H9 (cell line): ENCODE data around the gene HTR7. TPM values are rescaled to one million over a fixed set of nuclear protein-coding genes. Genes with fewer than 3 reads are reported as not detected.

ENCODE experiments used
- DNase-seq: peaks from one replicate; pipeline ENCODE4 v3.0.0-alpha.2; 2017
- H2AFZ ChIP-seq: one replicate; pipeline ENCODE4 v1.6.1; 2013; ENCODE audit warnings: mild to moderate bottlenecking, low read length, control low read depth, moderate library complexity
- H2AK5ac ChIP-seq: 2 replicates; pipeline ENCODE4 v1.6.1; 2013; ENCODE audit warnings: low read length, control low read depth, mixed read lengths; ENCODE audit not compliant: insufficient read length
- H2BK120ac ChIP-seq: one replicate; pipeline ENCODE4 v1.6.1; 2013; ENCODE audit warnings: low read depth, mild to moderate bottlenecking, low read length, control low read depth, inconsistent platforms; ENCODE audit not compliant: poor library complexity, severe bottlenecking
- H2BK12ac ChIP-seq: 2 replicates; pipeline ENCODE4 v1.6.1; 2013; ENCODE audit warnings: low read length, control low read depth, mixed read lengths, low read depth; ENCODE audit not compliant: insufficient read length
- H2BK15ac ChIP-seq: 2 replicates; pipeline ENCODE4 v1.6.1; 2013; ENCODE audit warnings: low read depth, low read length, control low read depth
- H2BK20ac ChIP-seq: one replicate; pipeline ENCODE4 v1.6.1; 2013; ENCODE audit warnings: low read depth, mild to moderate bottlenecking, low read length, control low read depth, inconsistent platforms; ENCODE audit not compliant: poor library complexity, severe bottlenecking
- H2BK5ac ChIP-seq: 2 replicates; pipeline ENCODE4 v1.6.1; 2013; ENCODE audit warnings: low read length, control low read depth, mixed read lengths; ENCODE audit not compliant: insufficient read length
- H3K14ac ChIP-seq: 2 replicates; pipeline ENCODE4 v1.6.1; 2013; ENCODE audit warnings: low read length, control low read depth; ENCODE audit not compliant: insufficient read depth
- H3K18ac ChIP-seq: 2 replicates; pipeline ENCODE4 v1.6.1; 2013; ENCODE audit warnings: low read depth, mild to moderate bottlenecking, mixed read lengths, low read length, control low read depth; ENCODE audit not compliant: insufficient read length
- H3K23ac ChIP-seq: 2 replicates; pipeline ENCODE4 v1.6.1; 2013; ENCODE audit warnings: low read length, control low read depth, mixed read lengths, low read depth; ENCODE audit not compliant: insufficient read length
- H3K23me2 ChIP-seq: 2 replicates; pipeline ENCODE4 v1.6.1; 2013; ENCODE audit warnings: low read depth, mild to moderate bottlenecking, mixed read lengths, low read length, control low read depth; ENCODE audit not compliant: insufficient read length, poor library complexity, severe bottlenecking
- H3K27ac ChIP-seq: 2 replicates; pipeline ENCODE4 v1.5.1; 2013; ENCODE audit warnings: low read length, control low read depth, mixed read lengths, low read depth; ENCODE audit not compliant: insufficient read length
- H3K27me3 ChIP-seq: 2 replicates; pipeline ENCODE4 v1.6.1; 2013; ENCODE audit warnings: low read length, control low read depth, inconsistent platforms; ENCODE audit not compliant: insufficient read depth
- H3K4ac ChIP-seq: 2 replicates; pipeline ENCODE4 v1.6.1; 2013; ENCODE audit warnings: low read depth, mild to moderate bottlenecking, control low read depth, inconsistent platforms, low read length, moderate library complexity
- H3K4me1 ChIP-seq: 2 replicates; pipeline ENCODE4 v1.6.1; 2013; ENCODE audit warnings: low read length, control low read depth, inconsistent platforms; ENCODE audit not compliant: insufficient read depth
- H3K4me2 ChIP-seq: 2 replicates; pipeline ENCODE4 v1.6.1; 2013; ENCODE audit warnings: low read length, control low read depth, mixed read lengths; ENCODE audit not compliant: insufficient read length, insufficient read depth
- H3K56ac ChIP-seq: 2 replicates; pipeline ENCODE4 v1.6.1; 2013; ENCODE audit warnings: low read depth, mild to moderate bottlenecking, mixed read lengths, low read length, control low read depth; ENCODE audit not compliant: insufficient read length
- H3K79me1 ChIP-seq: 2 replicates; pipeline ENCODE4 v1.6.1; 2013; ENCODE audit warnings: low read depth, mild to moderate bottlenecking, moderate library complexity, low read length, control low read depth, inconsistent platforms; ENCODE audit not compliant: insufficient read depth, poor library complexity, severe bottlenecking
- H3K79me2 ChIP-seq: 2 replicates; pipeline ENCODE4 v1.6.1; 2013; ENCODE audit warnings: low read length, control low read depth, inconsistent platforms; ENCODE audit not compliant: insufficient read depth
- H3K9ac ChIP-seq: 2 replicates; pipeline ENCODE4 v1.6.1; 2013; ENCODE audit warnings: low read length, control low read depth, mixed read lengths; ENCODE audit not compliant: insufficient read length; ENCODE audit errors: extremely low read depth
- H3K9me3 ChIP-seq: one replicate; pipeline ENCODE4 v1.6.1; 2013; ENCODE audit warnings: low read depth, low read length, inconsistent platforms; ENCODE audit not compliant: control insufficient read depth
- H3T11ph ChIP-seq: one replicate; pipeline ENCODE4 v1.6.1; 2013; ENCODE audit warnings: mild to moderate bottlenecking, low read length, control low read depth, inconsistent platforms
- H4K20me1 ChIP-seq: one replicate; pipeline ENCODE4 v1.6.1; 2013; ENCODE audit not compliant: control insufficient read depth, insufficient read length, insufficient read depth
- H4K5ac ChIP-seq: 2 replicates; pipeline ENCODE4 v1.6.1; 2013; ENCODE audit warnings: low read depth, mild to moderate bottlenecking, mixed read lengths, low read length, control low read depth; ENCODE audit not compliant: insufficient read length
- H4K8ac ChIP-seq: replicated peaks from 2 replicates; pipeline ENCODE4 v1.6.1; 2013; ENCODE audit warnings: low read length, control low read depth, mixed read lengths, low read depth; ENCODE audit not compliant: insufficient read length
- H4K91ac ChIP-seq: 2 replicates; pipeline ENCODE4 v1.6.1; 2013; ENCODE audit warnings: low read depth, mild to moderate bottlenecking, moderate library complexity, mixed read lengths, low read length, control low read depth; ENCODE audit not compliant: insufficient read length
- H3K27ac Mint-ChIP-seq, 3 experiments: 2 replicates in 2 of 3; 3 replicates in 1 of 3; pipeline ENCODE4 v1.8.0; 2020 to 2021; ENCODE audit warnings: mixed read lengths in 3 of 3, mild to moderate bottlenecking in 1 of 3, moderate library complexity in 1 of 3
- H3K27me3 Mint-ChIP-seq: 2 replicates; pipeline ENCODE4 v1.8.0; 2021; ENCODE audit warnings: low read depth, mild to moderate bottlenecking, moderate library complexity, mixed read lengths
- H3K36me3 Mint-ChIP-seq, 3 experiments: 2 replicates in 2 of 3; 3 replicates in 1 of 3; pipeline ENCODE4 v1.8.0; 2020 to 2021; ENCODE audit warnings: low read depth in 3 of 3, mixed read lengths in 3 of 3; ENCODE audit not compliant: insufficient read depth in 1 of 3
- H3K4me1 Mint-ChIP-seq, 2 experiments: 2 replicates each; pipeline ENCODE4 v1.8.0; 2020; ENCODE audit warnings: mixed read lengths in 2 of 2
- H3K4me3 Mint-ChIP-seq, 2 experiments: 2 replicates in 1 of 2; 3 replicates in 1 of 2; pipeline ENCODE4 v1.8.0; 2020 to 2021; ENCODE audit warnings: mild to moderate bottlenecking in 2 of 2, mixed read lengths in 2 of 2, moderate library complexity in 1 of 2
- H3K9me3 Mint-ChIP-seq, 2 experiments: 2 replicates in 1 of 2; 3 replicates in 1 of 2; pipeline ENCODE4 v1.8.0; 2020; ENCODE audit warnings: mild to moderate bottlenecking in 2 of 2, mixed read lengths in 2 of 2, moderate library complexity in 1 of 2
- CTCF ChIP-seq: fragments of 200-600 bp; sonication (generic); conservative IDR thresholded peaks from 3 replicates; pipeline ENCODE4 v1.8.0; 2021; ENCODE audit warnings: antibody characterized with exemption, mild to moderate bottlenecking
- WGBS: extraction: QIAGEN DNeasy Blood & Tissue Kit; methylation state at CpG from one replicate; pipeline ENCODE4 v1.1.7; 2013; ENCODE audit warnings: missing lambda C conversion rate, low lambda C conversion rate, mixed read lengths; ENCODE audit not compliant: insufficient read length; ENCODE audit errors: extremely low coverage; 5-methylcytosine and 5-hydroxymethylcytosine counted together
- total RNA-seq: library from RNA; stranded (reverse); gene quantifications from 2 replicates; pipeline ENCODE4 v1.2.1, GENCODE V29; 2021

The HTR7 gene
- total RNA-seq, 1 experiment from 2014 or later: 21.3 TPM

- peaks cover 15 to 39% of the 10 kb centered on the region in 2 experiments for H3K9me3 Mint-ChIP-seq
- H3K23ac ChIP-seq: no peak overlapping the region
- H3K27me3 ChIP-seq: no peaks in the 10 kb centered on the region
- H3K4me1 Mint-ChIP-seq: peaks cover 21 to 72% of the 10 kb centered on the region in 2 experiments
- TF ChIP-seq CTCF: no peak
- no peak overlapping the region for H3K4me3 Mint-ChIP-seq
- no peak overlapping the region for H2BK12ac ChIP-seq
- no peak overlapping the region for H4K5ac ChIP-seq
- H2AFZ ChIP-seq: no peak overlapping the region
- H3T11ph ChIP-seq: no peak overlapping the region
- no peak overlapping the region for H3K4ac ChIP-seq
- no CpG with 5 or more reads among the region's 1 CpG for whole genome bisulfite sequencing
- peaks cover 18 to 66% (median 47%) of the 10 kb centered on the region in 3 experiments for H3K36me3 Mint-ChIP-seq
- H3K56ac ChIP-seq: no peak overlapping the region
- H3K27ac Mint-ChIP-seq: peak overlapping the region in 1 of 3 experiments; percentile 24; a peak in 2 of 7 replicates
- no peaks in the 10 kb centered on the region for H3K4me1 ChIP-seq
- no peaks in the 10 kb centered on the region; the same call in 1 of the 2 replicates for H3K27me3 Mint-ChIP-seq
- H3K9me3 ChIP-seq: no peaks in the 10 kb centered on the region
- H2BK120ac ChIP-seq: no peak overlapping the region
- H2AK5ac ChIP-seq: no peak overlapping the region
- H3K27ac ChIP-seq: no peak overlapping the region
- no peaks in the 10 kb centered on the region for H4K20me1 ChIP-seq
- no peaks in the 10 kb centered on the region for H3K79me1 ChIP-seq
- no peak overlapping the region for H2BK5ac ChIP-seq
- H3K23me2 ChIP-seq: no peaks in the 10 kb centered on the region
- DNase-seq: no peak
- H3K14ac ChIP-seq: no peak overlapping the region
- no peak overlapping the region for H2BK20ac ChIP-seq
- no peak overlapping the region for H3K18ac ChIP-seq
- H4K8ac ChIP-seq: no peak overlapping the region
- H2BK15ac ChIP-seq: no peak overlapping the region
- H3K9ac ChIP-seq: no peak overlapping the region
- no peak overlapping the region for H4K91ac ChIP-seq
- H3K4me2 ChIP-seq: no peak overlapping the region
- no peaks in the 10 kb centered on the region for H3K79me2 ChIP-seq
Measured at GRCh38 chr10:90818736-90819135, 39.1 kb downstream of the HTR7 start.
